Osteocyte (in vitro differentiated cells): ENCODE data around the gene DIAPH3. TPM values are rescaled to one million over a fixed set of nuclear protein-coding genes. Genes with fewer than 3 reads are reported as not detected.

Experiments
- DNase-seq: peaks from one replicate; pipeline ENCODE4 v3.0.0; 2021; ENCODE audit warnings: mixed read lengths; ENCODE audit not compliant: unreplicated experiment; ENCODE audit errors: extremely low spot score
- H3K27ac Mint-ChIP-seq: one replicate; pipeline ENCODE4 v1.8.0; 2021; ENCODE audit warnings: mild to moderate bottlenecking, mixed read lengths; ENCODE audit not compliant: unreplicated experiment
- H3K27me3 Mint-ChIP-seq: one replicate; pipeline ENCODE4 v1.8.0; 2021; ENCODE audit warnings: mixed read lengths; ENCODE audit not compliant: unreplicated experiment
- H3K36me3 Mint-ChIP-seq: one replicate; pipeline ENCODE4 v1.8.0; 2021; ENCODE audit warnings: mixed read lengths; ENCODE audit not compliant: unreplicated experiment
- H3K4me1 Mint-ChIP-seq: one replicate; pipeline ENCODE4 v1.8.0; 2021; ENCODE audit warnings: mixed read lengths; ENCODE audit not compliant: unreplicated experiment
- H3K4me3 Mint-ChIP-seq: one replicate; pipeline ENCODE4 v1.8.0; 2021; ENCODE audit warnings: mild to moderate bottlenecking, moderate library complexity, mixed read lengths; ENCODE audit not compliant: unreplicated experiment
- H3K9me3 Mint-ChIP-seq: one replicate; pipeline ENCODE4 v1.8.0; 2021; ENCODE audit warnings: mixed read lengths; ENCODE audit not compliant: unreplicated experiment
- CTCF ChIP-seq: fragments of 200-600 bp; sonication (generic); IDR thresholded peaks from 2 replicates; pipeline ENCODE4 v1.5.0; 2021; ENCODE audit warnings: antibody characterized with exemption, mild to moderate bottlenecking, moderate library complexity
- total RNA-seq: library from RNA; stranded (reverse); gene quantifications from 2 replicates; pipeline ENCODE4 v1.2.1, GENCODE V29; 2021

The DIAPH3 gene
- total RNA-seq, 1 donor from 2014 or later: 12.2 TPM

GRCh38 chr13:59970847-59971246 is 192.9 kb downstream of the DIAPH3 start:
- Mint-ChIP-seq H3K27me3 (no peaks in the 10 kb centered on the region), H3K4me1 (peaks cover 4% of the 10 kb centered on the region), H3K27ac (no peak overlapping the region), H3K9me3 (no peaks in the 10 kb centered on the region), H3K4me3 (no peak overlapping the region), H3K36me3 (no peaks in the 10 kb centered on the region)
- TF ChIP-seq CTCF: no peak
- no peak for DNase-seq

DNA sequence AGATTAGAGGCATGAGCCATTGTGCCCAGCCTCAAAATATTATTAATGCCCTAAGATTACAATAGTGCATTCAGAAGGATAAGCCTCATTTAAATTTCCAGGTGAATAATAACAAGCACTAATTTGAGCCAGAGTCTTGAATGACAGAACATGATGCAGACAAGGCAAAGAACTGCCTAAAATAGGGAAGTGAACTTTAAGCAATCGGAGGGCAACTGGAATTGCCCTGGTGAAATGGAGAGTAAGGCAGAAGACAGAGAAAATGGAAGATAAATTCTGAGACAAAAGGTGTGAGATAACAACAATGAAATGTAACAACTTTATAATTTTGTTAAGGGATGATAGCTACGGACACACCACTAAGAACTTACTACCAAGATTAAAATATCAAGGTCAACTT is 199.9 kb downstream of the DIAPH3 start:
- DNase-seq: no peak
- no peaks in the 10 kb centered on the region for H3K27me3 Mint-ChIP-seq
- no peak overlapping the region for H3K27ac Mint-ChIP-seq
- H3K4me3 Mint-ChIP-seq: no peak overlapping the region
- TF ChIP-seq CTCF: no peak
- no peaks in the 10 kb centered on the region for H3K9me3 Mint-ChIP-seq
- H3K36me3 Mint-ChIP-seq: peaks cover 3% of the 10 kb centered on the region
- H3K4me1 Mint-ChIP-seq: peaks cover 6% of the 10 kb centered on the region

DNA sequence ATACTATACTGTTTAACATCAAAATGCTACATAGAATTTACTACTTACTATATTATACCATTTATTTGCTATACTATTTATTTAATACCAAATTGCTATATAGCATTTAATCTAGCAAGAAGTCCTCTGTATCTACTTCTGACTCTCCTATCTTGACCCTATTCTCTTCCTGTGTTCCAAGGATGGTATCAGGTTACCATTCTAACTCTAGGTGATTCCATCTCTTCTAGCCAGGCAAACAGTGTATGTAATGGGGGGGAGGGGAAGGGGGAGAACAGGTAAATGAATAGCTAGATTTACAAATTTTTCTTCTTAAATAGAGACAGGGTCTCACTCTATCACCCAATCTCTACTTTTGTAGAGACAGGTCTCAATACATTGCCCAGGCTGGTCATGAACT is 200.3 kb downstream of the DIAPH3 start:
- Mint-ChIP-seq H3K27me3 (no peaks in the 10 kb centered on the region), H3K27ac (no peak overlapping the region), H3K4me3 (no peak overlapping the region), H3K9me3 (no peaks in the 10 kb centered on the region), H3K36me3 (peaks cover 3% of the 10 kb centered on the region), H3K4me1 (peaks cover 6% of the 10 kb centered on the region)
- no peak for TF ChIP-seq CTCF
- DNase-seq: no peak

DNA sequence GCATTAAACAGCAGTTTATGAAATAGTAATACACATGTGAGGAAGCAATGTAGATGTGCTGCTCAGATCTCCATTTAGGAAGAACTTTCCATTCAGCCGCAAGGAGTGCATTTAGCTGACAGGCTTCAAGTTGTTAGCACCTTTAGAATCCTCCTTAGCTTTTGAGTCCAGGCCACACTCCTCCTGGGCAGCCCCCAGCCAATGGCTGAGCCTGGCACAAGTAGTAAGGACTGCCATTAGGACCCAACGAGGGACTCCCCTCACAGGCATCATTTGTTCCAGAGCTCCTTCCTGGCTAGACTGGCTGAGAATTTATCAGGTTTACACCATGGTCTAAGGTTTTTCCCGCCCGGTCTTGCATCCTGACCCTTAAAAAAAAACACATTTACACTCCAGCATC is 201.4 kb downstream of the DIAPH3 start:
- Mint-ChIP-seq H3K4me3 (no peak overlapping the region), H3K27ac (no peak overlapping the region), H3K36me3 (peaks cover 3% of the 10 kb centered on the region), H3K9me3 (no peaks in the 10 kb centered on the region), H3K4me1 (peaks cover 6% of the 10 kb centered on the region), H3K27me3 (no peaks in the 10 kb centered on the region)
- TF ChIP-seq CTCF: no peak
- DNase-seq: no peak

GRCh38 chr13:59960683-59961082 is 203.0 kb downstream of the DIAPH3 start:
- H3K27ac Mint-ChIP-seq: peak overlapping the region; percentile 56
- no peaks in the 10 kb centered on the region for H3K27me3 Mint-ChIP-seq
- H3K4me3 Mint-ChIP-seq: no peak overlapping the region
- TF ChIP-seq CTCF: no peak
- no peak for DNase-seq
- H3K4me1 Mint-ChIP-seq: peaks cover 6% of the 10 kb centered on the region
- peaks cover 5% of the 10 kb centered on the region for H3K36me3 Mint-ChIP-seq
- no peaks in the 10 kb centered on the region for H3K9me3 Mint-ChIP-seq
